Epithelial cell of prostate (primary cell): Measurements from ENCODE around the gene MAGI1.

Source experiments
- DNase-seq: peaks from one replicate; pipeline ENCODE4 v3.0.0-alpha.2; 2011; ENCODE audit warnings: low read depth, low spot score
- H3K27ac ChIP-seq: fragments of 450-650 bp; 2 replicates; pipeline ENCODE4 v1.5.1; 2017; ENCODE audit warnings: mild to moderate bottlenecking

MAGI1 gene

GRCh38 chr3:65485826-65486469, 552.8 kb downstream of the MAGI1 start:
- DNase-seq = no peak
- no peak overlapping the region for H3K27ac ChIP-seq

GRCh38 chr3:65484964-65485363, 553.8 kb downstream of the MAGI1 start:
- H3K27ac ChIP-seq = peak overlapping the region; percentile 2
- DNase-seq = peak; percentile 44

- H3K27ac ChIP-seq = peak overlapping the region; percentile 0
Measured at GRCh38 chr3:65483480-65483879, 555.2 kb downstream of the MAGI1 start.

DNA sequence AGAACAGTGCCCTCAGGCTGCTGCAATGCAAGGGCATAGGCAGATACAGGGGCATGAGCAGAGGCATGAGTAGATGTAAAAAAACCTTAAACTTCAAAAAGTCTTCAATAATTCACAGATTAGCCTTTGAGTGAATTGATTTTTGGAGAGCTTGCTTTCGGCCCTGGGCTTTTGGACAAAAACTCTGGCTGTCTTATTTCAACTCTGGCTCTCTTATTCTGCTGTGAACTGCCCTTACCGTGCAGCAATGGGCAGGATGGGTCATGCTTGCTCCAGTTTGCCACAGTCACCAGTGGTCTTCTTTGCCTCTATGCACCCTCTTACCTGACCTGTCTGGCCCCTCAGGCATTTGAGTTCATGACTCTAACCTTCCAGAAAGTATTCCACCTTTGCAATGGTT, 555.7 kb downstream of the MAGI1 start:
- H3K27ac ChIP-seq = no peak overlapping the region
- no peak for DNase-seq

More at GRCh38 chr3:65483480-65483879, 555.2 kb downstream of the MAGI1 start:
- DNase-seq = no peak

GRCh38 chr3:65481085-65481484, 557.6 kb downstream of the MAGI1 start:
- DNase-seq = no peak
- H3K27ac ChIP-seq = no peak overlapping the region

DNA sequence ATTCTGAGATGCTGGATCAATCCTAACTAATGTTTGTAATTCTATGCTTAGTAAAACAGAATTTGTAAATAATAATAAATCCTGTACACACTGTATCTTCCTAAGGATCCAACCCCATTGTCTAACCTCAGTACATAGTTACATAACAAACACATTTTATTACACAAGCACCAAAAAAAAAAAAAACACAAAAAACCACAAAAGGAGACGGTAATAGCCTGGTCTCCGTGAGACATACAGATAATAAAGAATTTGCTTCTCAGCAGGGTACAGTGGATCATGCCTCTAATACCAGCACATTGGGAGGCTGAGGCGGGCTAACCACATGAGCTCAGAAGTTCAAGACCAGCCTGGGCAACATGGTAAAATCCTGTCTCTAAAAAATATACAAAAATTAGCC, 558.7 kb downstream of the MAGI1 start:
- no peak overlapping the region for H3K27ac ChIP-seq
- no peak for DNase-seq

GRCh38 chr3:65478551-65479500, 559.9 kb downstream of the MAGI1 start:
- DNase-seq = no peak

GRCh38 chr3:65473736-65474135, 565.0 kb downstream of the MAGI1 start:
- DNase-seq = no peak

More at GRCh38 chr3:65478551-65479500, 559.9 kb downstream of the MAGI1 start:
- no peak overlapping the region for H3K27ac ChIP-seq

DNA sequence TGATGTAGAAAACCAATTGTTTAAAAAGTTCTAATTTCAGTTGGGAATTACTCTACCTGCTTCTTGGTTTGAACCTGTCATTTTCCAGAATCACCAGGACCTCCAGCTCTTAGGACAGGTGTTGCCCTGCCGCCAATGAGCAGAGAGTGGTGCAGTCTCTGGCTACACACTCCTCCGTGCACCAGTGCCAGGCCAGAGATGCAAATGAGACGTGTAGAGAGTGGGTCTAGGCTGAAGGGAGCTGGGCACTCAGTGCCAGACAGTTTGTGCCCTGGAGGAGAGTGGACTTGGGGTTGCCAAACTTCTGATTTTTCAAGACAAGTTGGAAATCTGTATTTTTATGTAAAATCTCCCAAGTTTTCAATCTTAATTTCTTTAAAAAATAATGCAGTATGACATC, 566.2 kb downstream of the MAGI1 start:
- DNase-seq = no peak
- no peak overlapping the region for H3K27ac ChIP-seq

More at GRCh38 chr3:65473736-65474135, 565.0 kb downstream of the MAGI1 start:
- no peak overlapping the region for H3K27ac ChIP-seq

DNA sequence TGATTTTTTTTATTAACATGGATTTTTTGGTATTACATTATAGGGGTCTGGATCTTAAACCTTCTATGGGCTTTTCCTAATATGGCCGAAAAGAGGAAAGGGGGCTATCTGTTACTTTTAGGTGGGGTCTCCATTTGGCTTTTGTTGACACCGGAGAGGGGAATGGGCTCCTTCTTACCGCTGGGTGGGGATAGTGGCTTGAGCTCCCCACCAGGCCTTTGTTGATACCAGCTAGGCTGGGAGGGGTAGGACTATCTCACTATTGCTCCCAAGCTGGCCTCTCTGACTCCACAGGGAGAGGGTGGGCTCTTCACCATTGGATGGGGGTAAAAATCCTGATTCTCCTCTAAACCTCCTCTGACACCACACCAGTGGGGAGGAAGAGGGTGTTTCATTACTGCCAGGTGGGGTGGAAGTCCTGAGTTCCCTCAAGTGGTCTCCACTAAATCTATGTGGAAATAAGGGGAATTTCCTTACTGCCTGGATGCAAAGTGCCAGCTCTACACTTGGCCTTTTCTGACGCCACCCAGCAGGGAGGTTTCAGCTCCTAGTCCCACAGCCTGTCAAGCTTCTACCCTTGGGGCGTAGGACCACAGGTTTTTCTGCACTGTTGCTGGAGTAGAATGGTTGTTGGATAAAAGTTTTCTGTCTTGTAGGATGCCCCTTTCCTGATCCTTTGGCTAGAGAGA, 572.3 kb downstream of the MAGI1 start:
- DNase-seq = no peak
- no peak overlapping the region for H3K27ac ChIP-seq

GRCh38 chr3:65449841-65450428, 588.8 kb downstream of the MAGI1 start:
- no peak overlapping the region for H3K27ac ChIP-seq
- no peak for DNase-seq

DNA sequence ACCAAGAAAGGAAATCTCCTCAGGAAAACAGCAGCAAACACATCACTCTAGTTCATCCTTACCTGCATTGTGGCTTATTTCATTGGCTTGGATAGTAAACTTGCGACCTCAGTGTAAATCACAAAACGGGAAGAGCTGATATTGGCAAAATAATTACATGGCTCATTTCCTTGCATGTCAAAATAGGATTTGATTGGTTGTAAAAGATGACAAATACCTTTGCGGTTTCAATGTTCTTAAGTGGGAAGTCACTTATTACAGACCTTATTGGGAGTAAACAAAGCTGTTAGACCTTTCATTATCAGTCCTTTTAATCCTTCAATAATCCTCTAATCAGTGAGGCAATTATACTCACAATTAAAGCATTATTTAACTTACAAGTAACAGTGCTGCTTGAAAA, 590.6 kb downstream of the MAGI1 start:
- no peak for DNase-seq
- H3K27ac ChIP-seq = no peak overlapping the region

DNA sequence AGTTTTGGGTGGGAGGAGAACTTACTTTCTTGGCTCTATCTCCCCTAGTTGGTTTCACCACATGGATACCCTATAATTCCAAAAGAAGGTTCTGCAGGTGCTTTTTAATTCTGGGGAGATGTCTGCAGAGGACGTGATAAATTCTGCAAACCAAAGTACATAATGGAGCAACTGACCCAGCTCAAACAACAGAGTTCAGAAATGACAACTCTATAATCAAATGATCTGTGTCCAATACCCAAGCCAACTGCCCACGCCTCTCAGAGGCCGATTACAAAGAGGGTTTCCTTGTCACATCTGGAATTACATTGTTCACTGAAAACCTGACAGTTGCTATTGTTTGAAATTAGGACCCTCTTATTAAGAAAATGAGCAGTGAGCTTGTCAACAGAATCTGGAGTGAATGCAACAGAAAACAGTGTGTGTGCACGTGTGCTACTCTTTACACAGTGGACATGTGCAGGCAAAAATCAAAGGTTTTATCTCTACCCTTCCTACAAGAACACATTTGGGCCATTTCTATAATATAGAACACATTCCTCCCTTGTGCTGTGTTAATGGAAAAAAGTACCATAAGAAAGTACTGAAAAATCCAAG, 593.0 kb downstream of the MAGI1 start:
- no peak overlapping the region for H3K27ac ChIP-seq
- DNase-seq = no peak

DNA sequence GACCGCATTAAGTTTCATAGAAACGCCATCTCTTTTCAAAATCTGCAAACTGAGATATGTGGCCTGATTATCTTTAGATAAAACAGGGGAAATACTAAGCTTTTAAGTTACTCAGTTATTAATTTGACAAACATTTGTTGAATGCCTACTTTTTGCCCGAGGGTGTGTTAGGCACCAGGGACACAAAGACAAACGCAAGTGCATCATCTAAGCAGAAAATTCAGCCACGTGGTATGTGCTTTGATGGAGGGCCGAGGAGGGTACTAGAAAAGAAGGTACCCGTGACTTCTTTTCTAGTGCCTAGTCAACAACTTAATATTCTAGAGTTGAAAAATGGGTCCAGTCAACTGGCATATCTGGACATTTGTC, 594.3 kb downstream of the MAGI1 start:
- DNase-seq = no peak
- no peak overlapping the region for H3K27ac ChIP-seq

- DNase-seq = no peak
Measured at GRCh38 chr3:65443739-65444446, 594.8 kb downstream of the MAGI1 start.

DNA sequence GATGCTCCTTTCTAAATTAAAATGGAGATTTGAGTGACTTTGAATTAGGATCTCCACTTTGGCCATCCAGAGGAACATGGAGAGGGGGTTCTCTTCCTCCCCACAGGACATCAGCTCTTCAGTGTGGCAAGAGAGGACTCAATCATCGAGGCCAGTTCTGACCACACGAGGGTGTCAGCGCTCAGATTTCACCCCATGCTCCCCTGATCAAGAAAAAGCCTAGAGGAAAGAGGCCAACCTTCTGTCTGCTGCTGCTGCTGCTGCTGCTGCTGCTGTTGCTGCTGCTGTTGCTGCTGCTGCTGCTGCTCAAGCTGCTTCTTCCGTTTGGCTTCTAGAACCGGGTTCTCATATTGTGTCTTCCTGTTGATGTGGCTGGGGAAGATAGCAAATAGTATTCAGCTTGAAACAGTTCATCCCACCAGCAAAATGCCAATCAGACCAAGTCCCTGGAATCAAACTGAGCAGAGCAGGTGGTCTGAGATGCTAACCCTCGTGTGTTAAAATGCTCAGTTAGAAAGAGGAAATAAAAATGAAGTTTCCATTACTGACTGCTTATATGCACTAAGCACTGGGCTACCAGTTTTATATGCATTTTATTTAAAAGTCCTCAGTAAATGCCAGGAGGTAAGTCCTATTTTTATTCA, 599.0 kb downstream of the MAGI1 start:
- no peak for DNase-seq
- H3K27ac ChIP-seq = no peak overlapping the region

More at GRCh38 chr3:65443739-65444446, 594.8 kb downstream of the MAGI1 start:
- no peak overlapping the region for H3K27ac ChIP-seq

DNA sequence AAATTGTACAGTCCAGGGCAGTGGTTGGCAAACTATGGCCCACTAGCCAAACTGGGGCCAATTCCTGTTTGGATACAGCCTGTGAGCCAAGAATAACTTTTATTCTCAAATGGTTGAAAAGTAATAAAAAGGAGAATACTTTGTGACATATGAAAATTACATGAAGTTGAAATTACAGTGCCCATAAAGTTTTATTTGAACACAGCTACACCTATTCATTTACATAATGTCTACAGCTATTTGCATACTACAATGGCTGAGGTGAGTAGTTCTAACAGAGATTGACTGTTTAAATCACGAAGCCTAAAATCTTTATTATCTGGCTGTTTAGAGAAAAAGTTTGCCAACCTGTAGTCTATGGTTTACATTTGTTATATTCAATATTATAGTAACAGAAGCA, 600.1 kb downstream of the MAGI1 start:
- no peak for DNase-seq

GRCh38 chr3:65438096-65438495, 600.6 kb downstream of the MAGI1 start:
- DNase-seq = no peak

More for the DNA sequence above, 600.1 kb downstream of the MAGI1 start:
- no peak overlapping the region for H3K27ac ChIP-seq

DNA sequence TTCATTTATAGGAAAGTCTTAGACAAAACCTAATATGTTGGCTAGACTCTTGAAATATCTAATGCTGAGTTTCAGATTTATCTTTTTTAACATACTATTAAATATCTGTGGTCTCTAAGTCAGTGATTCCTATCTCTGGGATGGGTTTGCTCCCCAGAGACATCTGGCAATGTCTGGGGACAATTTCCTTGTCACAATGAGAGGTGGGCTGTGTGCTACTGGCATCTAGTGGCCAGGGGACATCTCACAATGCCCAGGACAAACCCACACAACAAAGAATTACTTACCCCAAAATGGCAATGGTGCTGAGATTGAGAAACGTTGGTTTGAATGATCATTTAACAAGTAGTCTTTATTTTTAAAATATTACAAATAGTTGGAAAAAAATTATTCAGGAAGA, 602.1 kb downstream of the MAGI1 start:
- DNase-seq = no peak
- no peak overlapping the region for H3K27ac ChIP-seq

More at GRCh38 chr3:65438096-65438495, 600.6 kb downstream of the MAGI1 start:
- no peak overlapping the region for H3K27ac ChIP-seq
